HL-60 (cell line): ENCODE measurements around the gene RCBTB1.

Experiments
- DNase-seq, 2 experiments: peaks; one replicate each; pipeline ENCODE4 v3.0.0-alpha.2; 2010 to 2020; ENCODE audit warnings: low read depth in 1 of 2, low spot score in 1 of 2
- H3K27ac ChIP-seq: fragments of 250-450 bp; sonication (Bioruptor Pico); replicated peaks from 2 replicates; pipeline ENCODE4 v1.5.1; 2020; ENCODE audit warnings: mild to moderate bottlenecking, moderate library complexity
- H3K27me3 ChIP-seq: fragments of 250-450 bp; sonication (Bioruptor Pico); 2 replicates; pipeline ENCODE4 v1.5.1; 2021; ENCODE audit warnings: mild to moderate bottlenecking, moderate library complexity; ENCODE audit not compliant: insufficient read depth, poor library complexity, severe bottlenecking
- H3K4me3 ChIP-seq: replicated peaks from 2 replicates; pipeline ENCODE4 v1.5.1; 2011; ENCODE audit warnings: mild to moderate bottlenecking, control low read depth, low read length; ENCODE audit not compliant: insufficient read depth
- CTCF ChIP-seq: IDR thresholded peaks from one replicate; pipeline ENCODE4 v1.5.1; 2011; ENCODE audit warnings: low read length, control low read depth, inconsistent platforms; ENCODE audit not compliant: insufficient read depth
- GABPA ChIP-seq: IDR thresholded peaks from 2 replicates; pipeline ENCODE4 v1.6.1; 2012; ENCODE audit warnings: low read depth
- POLR2AphosphoS5 ChIP-seq: IDR thresholded peaks from 2 replicates; pipeline ENCODE4 v1.6.1; 2012; ENCODE audit warnings: low read depth
- REST ChIP-seq: IDR thresholded peaks from 2 replicates; pipeline ENCODE4 v1.6.1; 2012; ENCODE audit warnings: low read depth; ENCODE audit not compliant: insufficient replicate concordance
- SPI1 ChIP-seq: IDR thresholded peaks from 2 replicates; pipeline ENCODE4 v1.6.1; 2012; ENCODE audit warnings: low read depth, mild to moderate bottlenecking, borderline replicate concordance

Gene RCBTB1

GRCh38 chr13:49536144-49536873 lies 49.0 kb downstream of the RCBTB1 start:
- TF ChIP-seq POLR2AphosphoS5 (no peak), SPI1 (peak; percentile 51; the same call in 1 of the 2 replicates)
- no peak overlapping the region for H3K27ac ChIP-seq
- no peak for DNase-seq
- H3K4me3 ChIP-seq = no peak overlapping the region
- H3K27me3 ChIP-seq = no peaks in the 10 kb centered on the region

- Histone ChIP-seq H3K27me3 (no peaks in the 10 kb centered on the region), H3K27ac (peak overlapping the region; percentile 11), H3K4me3 (no peak overlapping the region)
- DNase-seq = peak in 1 of 2 experiments; percentile 58
- TF ChIP-seq CTCF (no peak), SPI1 (peak; percentile 64; the same call in 1 of the 2 replicates)
Measured at GRCh38 chr13:49533591-49534269, 51.6 kb downstream of the RCBTB1 start.

GRCh38 chr13:49533011-49533410 lies 52.3 kb downstream of the RCBTB1 start:
- Histone ChIP-seq H3K4me3 (no peak overlapping the region), H3K27ac (no peak overlapping the region), H3K27me3 (no peaks in the 10 kb centered on the region)
- DNase-seq = no peak
- TF ChIP-seq POLR2AphosphoS5 = no peak
- TF ChIP-seq SPI1 = no peak
- no peak for TF ChIP-seq REST
- TF ChIP-seq GABPA = no peak
- TF ChIP-seq CTCF = no peak

GRCh38 chr13:49532593-49532992 lies 52.8 kb downstream of the RCBTB1 start:
- Histone ChIP-seq H3K4me3 (no peak overlapping the region), H3K27ac (no peak overlapping the region), H3K27me3 (no peaks in the 10 kb centered on the region)
- no peak for DNase-seq
- TF ChIP-seq GABPA (no peak), POLR2AphosphoS5 (no peak), REST (no peak), SPI1 (no peak), CTCF (no peak)
